CD4-positive, alpha-beta T cell treated with Interleukin-21 for 1 hour (primary cell): Measurements from ENCODE around the gene TMCC1.
"Not testable (repeated sequence)": the region's sequence is repeated elsewhere in the genome, so short reads cannot be mapped to it uniquely, and the experiment has no call there.

ENCODE experiments used
- DNase-seq: peaks from one replicate; pipeline ENCODE4 v3.0.0-alpha.2; 2020

TMCC1 gene

DNA sequence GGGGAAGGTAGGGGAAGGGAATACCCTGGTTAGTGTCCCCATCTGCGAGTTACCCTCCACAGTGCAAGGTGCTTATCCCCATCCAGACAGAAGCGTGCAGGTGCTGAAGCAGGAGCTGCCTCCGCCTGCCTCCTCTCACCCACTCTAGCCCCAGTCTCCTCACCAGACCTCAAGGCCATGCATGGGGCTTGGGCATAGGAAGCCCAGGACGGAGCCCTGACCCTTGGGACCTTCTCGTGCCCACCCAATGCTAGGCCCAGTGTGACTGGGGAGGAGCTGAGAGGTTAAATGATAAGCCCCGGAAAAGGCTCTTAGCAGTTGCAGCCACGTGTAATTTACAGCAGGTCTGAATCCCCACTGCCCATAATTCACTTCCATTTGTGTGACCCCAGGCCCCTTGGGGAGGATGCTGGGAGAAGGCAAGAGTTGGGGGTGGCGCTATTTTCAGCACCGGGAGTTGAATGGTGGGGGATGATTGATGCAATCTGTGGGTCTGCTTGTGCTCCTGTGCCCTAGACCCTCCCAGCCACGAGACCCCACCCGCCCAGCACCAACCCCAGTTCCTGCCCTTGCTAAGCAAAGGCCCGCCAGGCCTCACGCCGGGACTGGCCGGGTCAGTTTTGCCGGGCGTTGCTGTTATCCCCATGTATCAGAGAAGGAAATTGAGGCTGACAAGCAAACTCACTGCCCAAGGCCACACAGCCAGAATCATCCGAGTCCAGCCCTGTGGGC, 272.5 kb downstream of the TMCC1 start:
- no peak for DNase-seq

DNA sequence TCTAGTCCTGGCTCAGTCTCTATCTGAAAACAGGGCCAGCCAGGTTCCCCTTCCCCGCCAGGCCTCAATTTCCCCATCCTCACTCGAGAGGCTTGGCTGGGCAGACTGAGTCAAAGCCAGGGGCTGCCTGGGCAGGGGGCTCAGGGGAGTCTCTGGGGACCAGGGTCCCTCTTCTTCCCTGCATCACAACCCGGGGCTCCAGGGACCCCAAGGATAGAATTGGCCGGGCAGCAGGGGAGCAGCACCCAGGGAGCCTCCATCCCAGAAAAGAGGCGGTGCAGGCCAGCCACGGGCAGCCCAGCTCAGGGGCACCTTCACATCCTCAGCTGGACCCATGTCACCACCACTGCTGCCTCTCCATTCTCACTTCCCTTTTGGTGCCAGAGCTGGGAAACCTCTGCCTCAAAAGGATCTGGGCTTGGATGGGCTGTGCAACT, 273.8 kb downstream of the TMCC1 start:
- no peak for DNase-seq

DNA sequence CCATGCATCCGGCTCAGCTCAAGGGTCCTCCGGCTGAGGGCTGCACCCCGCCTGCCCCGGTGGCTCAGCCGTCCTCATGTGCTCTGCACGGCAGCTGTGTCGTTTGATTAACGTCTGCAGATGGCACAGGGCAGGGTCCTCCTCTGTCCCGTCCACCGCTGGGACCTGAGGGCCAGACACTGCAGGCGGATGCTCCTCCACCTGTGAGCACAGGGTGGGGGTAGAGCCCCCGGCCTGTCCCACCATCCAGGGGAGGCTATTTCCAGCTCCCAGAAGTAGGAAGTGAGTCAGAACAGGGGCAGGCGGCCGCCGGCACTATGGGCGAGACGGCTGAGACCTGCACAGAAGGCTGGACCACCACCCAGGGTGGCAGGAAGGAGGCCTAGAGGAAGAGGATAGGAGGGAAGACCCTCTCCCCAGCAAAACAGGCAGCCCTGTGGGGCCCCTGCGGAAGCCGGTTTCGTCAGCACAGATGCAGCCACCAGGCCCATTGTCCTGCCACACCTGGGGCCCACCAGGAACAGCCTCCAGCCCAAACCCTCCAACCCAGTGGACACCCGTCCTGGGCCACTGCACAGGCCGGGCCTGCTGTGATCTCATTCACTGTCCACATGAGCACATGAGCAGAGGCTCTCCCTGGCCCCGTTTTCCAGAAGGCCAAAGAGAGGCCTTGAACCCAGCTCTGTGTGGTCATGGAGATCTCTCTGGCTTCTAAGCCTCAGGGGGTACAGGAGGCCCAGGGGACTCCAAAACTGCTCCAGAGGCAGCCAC, 274.4 kb downstream of the TMCC1 start:
- DNase-seq = no peak

DNA sequence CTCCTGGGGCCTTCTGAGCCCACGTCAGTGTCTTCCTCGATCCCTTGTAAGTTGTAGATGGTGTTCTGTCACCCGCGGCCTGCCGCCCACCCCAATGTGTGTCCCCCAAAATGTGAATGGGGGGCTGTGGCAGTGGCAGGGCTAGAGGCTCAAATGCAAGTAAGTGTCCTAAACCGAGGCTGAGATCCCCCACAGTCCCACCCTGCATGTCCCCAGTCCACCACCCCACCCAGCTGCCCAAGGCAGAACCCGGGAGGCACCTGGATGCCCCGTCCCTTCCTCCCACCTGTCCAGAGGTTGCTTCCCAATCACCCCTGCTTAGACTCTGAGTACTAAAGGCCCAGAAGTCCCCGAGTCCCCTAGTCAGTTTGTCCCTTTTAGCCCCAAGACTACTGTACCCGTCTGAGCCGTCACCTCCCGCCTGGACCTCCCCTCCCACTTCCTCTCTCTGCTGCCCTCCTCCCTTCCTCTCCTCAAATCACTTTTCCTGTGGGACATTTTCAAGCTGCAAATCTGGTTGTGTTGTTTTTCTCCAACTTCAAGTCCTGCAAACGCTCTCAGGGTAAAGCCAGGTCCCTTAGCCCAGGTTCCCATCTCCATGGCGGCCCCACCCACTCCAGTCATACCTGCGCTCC, 275.2 kb downstream of the TMCC1 start:
- DNase-seq = no peak

DNA sequence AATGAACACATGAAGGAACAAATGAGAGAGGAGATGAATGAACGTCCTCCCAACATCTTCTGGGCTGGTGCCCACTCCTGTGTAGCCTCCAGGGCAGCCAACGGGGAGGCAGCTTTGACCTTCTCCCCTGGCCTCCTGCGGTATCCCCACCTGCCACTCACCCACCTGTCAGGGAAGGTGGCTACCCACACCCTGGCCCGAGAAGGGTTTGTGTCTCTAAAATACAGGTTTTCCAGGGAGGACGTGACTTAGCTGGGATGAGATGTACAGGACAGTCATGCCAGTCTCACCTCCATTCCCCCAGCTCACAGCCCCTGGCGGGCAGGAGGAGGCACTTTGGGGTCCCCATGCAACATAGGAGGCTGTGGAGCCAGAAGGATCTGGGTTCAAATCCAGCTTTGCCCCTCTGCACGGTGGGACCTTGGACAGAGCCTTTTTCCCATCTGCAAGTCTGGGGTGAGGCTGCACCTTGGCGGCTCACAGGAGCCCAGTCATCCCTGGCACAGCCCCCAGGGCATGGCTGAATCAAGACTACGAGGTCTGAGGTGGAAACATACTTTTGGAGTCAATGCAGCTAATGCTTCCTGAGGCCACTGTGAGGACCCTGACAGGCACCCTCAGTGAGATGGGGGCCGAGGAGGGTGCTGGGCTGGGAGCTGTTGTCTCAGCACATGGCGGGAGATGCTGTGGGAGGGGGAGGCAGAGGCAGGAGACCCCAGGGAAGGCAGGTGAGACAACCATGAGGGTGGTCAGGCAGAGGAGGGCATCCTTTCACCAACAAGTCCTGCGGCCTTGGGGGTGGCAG, 275.9 kb downstream of the TMCC1 start:
- DNase-seq = no peak

DNA sequence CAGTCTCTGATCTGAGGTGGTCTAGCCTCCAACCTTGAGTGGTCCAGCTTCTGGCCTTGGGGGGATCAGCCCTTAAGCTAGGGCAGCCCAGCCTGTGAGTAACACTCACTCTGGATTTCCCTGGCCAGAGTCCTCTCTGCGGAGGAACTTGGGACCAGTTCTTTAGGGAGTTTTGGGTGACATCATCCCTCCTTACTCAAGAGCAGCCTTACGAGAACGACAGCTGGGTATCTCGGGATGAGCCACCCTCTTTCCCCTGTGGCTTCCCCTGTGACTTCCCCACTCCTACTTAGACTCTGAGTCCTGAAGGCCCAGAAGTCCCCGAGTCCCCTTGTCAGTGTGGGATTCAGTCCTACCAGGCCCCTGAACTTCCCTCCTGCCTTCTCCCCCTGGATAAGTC, 276.8 kb downstream of the TMCC1 start:
- DNase-seq = no peak

DNA sequence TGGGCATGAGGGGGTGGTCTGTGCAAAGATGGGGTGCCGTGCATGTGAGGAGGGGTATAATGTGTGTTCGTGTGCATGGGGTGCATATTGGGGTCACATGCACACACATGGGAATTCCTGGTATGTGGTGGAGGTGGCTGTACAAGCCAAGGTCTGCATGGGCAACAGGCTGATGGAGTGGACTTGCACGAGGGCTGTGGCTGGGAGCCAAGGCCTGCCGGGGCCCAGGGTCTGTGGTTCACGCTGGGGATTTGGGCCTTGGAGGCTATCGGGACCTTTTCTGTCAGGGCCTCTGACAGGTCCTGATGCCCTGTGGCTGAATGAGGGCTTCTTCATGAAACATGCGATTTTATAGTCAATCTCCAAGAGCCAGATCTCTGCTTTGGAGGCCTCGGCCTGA, 277.2 kb downstream of the TMCC1 start:
- no peak for DNase-seq

DNA sequence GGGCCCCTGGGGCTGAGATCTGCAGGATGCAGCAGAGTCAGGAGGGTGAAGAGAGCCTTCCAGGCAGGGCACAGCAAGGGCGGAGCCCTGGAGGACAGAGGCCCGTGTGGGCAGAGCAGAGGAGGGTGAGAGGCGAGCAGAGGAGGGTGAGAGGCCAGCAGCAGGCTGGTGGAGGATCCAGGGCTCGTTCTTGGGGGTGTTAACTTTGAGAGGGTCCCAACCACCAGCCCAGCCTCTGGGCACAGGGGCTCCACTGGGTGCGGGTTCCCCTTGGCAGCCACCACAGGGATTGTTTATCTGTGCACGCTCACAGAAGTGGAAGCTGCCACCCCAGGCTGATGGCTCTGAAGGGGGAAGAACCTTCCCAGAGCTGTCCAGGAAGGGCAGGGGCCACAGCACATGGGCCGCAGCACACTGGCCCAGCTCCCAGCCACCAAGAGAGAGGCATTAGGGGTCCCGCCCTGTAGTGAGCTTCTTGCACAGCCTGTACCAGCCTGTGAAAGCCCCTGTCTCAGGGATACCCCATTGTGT, 277.7 kb downstream of the TMCC1 start:
- DNase-seq = no peak

DNA sequence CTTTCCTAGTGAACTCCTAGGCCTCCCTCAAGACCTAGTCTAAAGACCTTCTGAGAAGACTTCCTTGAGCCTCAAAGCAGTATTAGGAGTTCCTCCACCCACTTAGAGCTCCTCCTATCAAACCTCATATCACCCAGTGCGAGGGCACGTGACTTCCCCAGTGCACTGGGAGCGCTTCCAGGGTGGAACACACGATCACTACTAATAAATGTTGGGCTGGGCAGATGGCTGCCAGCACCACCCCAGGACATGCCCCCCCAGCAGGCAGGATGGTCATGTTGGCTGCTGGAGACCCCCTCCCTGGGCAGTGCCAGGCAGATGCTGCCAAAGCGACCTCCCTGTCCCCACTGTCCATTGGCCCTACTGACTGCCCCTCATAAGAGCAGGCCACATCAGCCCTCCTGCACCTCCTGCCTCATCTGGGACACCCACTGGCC, 278.6 kb downstream of the TMCC1 start:
- DNase-seq = no peak

DNA sequence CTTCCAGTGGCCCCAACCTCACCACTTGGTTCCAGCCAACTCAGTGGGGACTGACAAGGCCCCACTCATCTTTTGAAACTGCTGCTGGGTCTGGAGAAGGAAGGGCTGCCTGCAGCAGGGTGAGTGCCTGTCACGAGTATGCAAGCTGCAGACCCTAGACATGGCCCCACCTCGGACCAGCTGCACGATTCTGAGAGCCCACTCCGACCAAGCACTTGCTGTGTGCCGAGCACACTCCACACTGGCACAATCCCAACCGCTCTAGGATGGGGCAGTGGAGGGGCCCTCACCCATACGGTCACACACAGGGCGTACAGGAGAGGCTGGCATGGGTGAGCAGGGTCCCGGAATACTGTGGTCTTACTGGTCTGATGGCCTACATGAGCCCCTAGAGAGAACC, 279.1 kb downstream of the TMCC1 start:
- DNase-seq = no peak

DNA sequence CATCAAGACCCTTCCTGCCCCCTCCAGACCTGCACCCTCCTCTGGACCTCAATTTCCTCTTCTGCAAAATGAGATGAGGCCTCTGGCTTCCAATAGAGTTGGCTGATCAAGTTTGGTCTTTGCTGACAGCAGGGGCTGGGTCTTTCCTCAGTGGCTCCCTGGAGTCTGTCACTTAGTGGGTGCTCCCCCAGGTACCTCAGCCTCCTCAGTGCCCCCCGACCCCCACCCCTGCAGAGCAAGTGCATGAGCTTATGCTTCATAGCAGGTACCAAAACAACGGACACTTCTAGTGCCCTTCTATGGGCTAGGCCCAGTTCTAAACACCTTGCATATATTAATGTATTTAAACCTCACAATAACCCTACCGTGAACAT, 280.2 kb downstream of the TMCC1 start:
- DNase-seq = no peak

DNA sequence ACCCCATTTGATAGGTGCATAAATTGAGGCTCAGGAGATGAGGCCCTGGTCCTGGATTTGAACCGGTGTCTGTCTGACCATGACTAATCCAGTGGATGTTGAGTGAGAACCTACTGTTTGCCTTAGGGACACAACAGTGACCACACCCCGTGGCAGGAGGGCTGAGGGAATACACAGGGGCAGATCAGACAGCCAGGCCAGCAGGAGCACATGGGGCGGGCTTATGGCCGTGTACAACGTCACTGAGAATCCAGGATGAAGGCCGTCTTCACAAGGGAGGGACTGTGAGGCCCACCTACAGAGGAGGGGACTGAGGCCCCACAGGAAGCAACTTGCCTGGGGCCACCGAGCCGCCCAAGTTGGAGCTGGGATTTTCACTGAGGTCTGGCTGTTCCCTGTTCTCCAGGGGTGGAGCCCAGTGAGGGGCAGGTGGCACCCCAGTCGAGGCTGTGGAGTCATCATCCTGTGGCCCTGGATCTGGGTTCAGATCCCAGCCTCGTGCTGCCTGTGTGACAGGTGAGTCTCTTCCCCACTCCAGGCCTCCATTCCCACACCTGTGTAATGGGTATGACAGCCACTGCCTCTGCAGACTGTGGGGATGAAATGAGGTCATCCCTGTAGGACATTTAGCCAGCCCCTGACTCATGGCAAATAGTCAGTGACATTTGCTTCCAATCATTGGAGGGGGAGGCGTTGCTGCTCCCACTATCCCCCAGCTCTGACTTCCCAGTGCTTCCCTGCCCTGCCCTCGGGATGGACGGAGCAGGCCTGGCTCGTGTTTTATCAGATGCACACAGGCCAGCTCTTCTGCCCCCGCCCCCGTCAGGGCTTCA, 280.8 kb downstream of the TMCC1 start:
- DNase-seq = no peak

DNA sequence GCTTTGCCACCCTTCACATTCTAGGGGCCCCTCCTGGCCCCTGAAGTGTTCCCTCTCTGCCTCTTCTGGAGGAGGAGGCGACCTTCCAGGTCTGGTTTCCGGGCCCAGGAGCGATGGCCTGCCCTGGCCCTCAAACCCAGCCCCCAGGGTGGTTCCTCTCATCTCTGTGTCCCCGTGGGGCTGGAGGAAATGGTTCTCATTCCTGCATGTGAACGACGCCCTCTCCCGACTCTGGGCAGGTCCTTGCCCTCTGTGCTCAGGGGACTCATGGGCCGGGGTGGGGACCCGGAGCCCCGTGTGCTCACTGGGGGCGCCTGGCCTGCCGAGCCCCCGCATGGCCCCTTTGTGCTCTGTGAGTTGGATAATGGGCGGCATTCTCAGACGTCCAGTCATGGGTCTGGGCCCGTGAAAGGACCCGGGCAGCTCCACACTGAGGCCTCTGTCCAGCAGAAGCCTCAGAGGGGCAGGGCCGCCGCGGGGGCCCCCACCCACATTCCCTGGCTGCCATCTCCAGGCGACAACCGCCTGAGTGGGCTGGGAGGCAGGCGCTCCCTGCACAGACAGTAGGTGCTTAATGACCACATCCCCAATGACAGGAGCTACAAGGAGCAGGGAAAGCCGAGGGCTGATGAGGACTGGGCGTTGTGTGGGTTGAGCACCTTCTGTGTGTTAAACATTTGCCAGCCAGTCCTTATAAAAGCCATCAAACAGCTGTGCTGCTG, 281.5 kb downstream of the TMCC1 start:
- no peak for DNase-seq

DNA sequence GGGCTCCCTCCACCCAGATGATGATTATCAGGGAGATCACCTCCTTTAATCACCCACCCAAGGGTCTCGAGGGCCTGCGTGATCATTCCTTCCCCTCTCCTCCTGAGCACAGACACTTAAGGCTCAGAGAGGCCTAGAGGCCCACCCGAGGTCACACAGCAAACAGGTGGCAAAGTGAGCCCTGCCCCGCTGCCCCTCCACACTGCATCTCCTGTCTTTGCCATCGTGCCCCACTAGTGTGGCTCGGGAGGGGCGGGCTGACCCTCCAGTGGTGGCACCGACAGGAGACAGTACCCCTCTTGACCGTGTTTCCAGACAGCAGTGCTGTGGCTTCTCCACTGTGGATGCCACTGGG, 282.1 kb downstream of the TMCC1 start:
- DNase-seq = no peak

DNA sequence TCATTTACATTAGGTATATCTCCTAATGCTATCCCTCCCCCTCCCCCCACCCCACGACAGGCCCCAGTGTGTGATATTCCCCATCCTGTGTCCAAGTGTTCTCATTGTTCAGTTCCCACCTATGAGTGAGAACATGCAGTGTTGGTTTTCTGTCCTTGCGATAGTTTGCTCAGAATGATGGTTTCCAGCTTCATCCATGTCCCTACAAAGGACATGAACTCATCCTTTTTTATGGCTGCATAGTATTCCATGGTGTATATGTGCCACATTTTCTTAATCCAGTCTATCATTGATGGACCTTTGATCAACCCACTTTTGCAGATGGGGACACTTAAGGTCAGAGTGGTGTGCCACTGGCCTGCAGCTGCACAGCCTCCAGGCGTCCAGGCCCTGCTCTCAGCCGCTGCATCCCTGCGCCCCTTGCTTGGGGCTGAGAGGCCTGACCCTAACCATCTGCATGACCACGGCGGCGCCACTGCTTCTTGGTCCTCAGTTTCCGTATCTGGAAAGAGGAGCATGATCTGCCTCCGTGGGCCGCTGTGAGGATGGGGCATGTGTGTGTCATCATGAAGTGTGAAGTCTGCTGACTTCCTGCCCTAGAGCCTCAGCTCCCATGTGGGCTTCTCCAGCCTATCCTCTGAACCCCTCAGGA, 282.6 kb downstream of the TMCC1 start:
- not testable (repeated sequence) for DNase-seq

DNA sequence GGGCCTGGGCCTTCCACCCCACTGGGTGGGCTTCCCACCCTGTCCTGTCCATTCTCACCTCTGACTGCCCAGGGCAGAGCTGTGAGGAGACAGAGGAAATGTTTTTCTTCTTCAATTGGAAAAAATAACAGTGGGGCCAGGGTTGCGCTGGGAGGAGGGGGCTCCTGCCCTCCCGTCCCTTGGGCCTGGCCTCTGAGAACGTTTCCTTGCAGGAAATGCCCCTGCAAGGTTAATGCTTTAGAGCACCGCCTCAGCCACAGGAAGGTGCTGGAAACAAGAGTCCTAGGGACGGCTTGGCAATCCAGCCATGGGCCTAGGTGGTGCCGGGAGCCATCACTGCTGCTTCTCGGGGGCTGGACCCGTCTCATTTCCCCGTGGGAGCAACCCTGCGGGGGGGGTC, 283.2 kb downstream of the TMCC1 start:
- DNase-seq = no peak

DNA sequence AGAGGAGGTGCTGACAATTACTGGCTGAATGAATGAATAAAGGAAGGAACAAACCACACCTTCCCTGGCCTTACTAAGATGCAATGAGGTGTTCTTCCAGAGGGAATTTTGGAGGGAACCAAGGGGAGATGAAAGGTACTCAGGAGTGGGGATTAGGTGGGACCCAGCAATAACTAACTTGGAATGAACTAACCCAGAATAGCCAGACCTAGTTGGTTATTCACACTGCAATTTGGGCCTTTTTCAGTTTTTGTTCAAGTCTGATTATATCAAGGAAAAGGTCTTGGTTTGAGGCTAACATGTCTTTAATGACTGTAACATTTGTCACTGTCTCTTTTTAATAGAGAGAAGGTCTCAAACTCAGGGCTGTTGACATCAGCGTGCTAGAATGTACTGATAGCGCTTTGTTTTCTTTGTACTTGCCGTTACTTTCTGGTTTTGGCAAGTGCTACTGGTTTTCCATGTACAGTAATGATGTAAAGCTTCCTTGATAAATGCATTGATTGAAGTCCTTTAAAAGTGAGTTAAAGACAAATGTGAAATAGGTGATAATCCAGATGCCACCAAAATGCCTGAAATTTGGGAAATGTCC, 283.8 kb downstream of the TMCC1 start:
- DNase-seq = no peak

DNA sequence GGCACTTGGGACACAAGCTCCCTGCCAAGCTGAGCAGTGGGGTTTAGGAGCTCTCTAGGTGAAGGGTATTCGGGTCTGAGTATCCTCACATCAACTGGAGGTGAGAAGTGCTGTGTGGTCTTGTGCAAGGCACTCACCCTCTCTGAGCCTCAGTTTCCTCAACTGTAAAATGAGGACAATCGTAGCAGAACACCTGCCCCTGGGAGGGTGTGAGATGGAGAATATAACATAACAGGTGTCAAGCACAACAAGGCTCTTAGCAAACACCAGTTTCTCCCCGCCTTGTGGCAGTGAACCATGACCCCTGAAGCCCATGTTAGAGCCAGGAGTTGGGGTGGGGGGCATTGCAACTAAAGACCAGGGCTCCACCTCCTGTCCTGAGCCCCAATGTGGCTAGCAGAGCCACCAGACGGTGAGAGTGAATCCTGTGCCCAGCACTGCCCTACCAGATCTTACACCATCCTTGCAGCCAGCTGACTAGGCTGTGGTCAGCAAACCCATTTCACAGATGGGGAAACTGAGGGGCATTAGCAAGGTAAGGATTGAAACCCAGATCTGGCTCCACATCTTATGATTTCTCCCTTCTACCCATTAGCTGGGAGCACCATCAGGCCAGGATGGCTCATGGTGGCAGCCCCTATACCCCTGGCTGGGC, 284.4 kb downstream of the TMCC1 start:
- DNase-seq = no peak

DNA sequence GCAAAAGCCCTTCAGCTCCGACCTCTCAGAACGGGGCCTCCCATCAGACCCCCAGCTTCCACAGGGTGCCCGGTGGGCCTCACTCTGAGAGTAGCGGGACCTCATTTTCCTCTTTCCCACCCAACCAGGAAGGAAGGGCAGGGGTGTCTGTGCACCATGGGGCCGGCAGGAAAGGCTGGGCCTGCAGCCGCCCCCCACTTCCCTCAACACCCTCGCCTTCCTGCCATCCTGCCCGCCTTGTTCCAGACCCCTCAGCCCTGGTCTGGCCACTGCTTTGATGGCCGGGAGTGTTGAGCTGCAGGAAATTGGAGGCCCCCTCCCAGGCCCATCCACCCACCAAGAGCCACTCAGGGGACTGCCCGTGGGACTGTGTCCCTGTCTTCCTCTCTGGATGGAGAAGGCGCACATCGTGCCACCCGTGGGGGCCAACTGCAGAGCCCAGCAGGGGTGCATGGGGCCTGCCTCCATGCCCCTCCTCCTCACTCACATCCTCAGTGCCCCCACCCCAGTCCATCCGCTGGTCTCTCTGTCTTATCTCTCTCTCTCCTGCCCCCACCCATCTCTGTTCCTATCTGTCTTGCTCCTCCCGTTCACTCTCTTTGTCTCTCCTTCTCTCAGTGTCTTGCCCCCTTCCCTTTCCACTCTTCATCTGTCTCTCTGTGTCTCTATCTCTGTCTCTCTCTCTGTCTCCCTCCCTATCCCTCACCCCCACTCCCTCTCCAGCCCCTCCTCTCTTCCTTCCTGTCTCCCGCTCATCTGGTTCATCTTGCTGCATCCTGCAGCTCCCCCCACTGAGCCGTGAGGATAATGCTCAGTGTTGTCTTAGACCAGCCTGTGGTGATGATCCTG, 285.2 kb downstream of the TMCC1 start:
- DNase-seq = no peak
